Right lobe of liver (tissue), 4 donors: ENCODE measurements around the gene ZCCHC14.

Source experiments
- POLR2A ChIP-seq: fragments of 450-650 bp; IDR thresholded peaks from one replicate; pipeline ENCODE4 v1.6.1; 2017; ENCODE audit warnings: antibody characterized with exemption, mild to moderate bottlenecking
- TF ChIP-seq, protein P1 (sequence below), 4 donors: fragments of 200-600 bp in 3 of 4; fragments of 450-650 bp in 1 of 4; IDR thresholded peaks; one replicate each; pipeline versions ENCODE4 v1.5.1 to v1.8.0; 2016 to 2022; ENCODE audit warnings: antibody characterized with exemption in 4 of 4, mild to moderate bottlenecking in 2 of 4
- donor health status: DM: no; HTN: no; CAD: no.
- donor health status: DM: no; HTN: no; CAD: no.
- donor health status: DM: no; HTN: yes; CAD: no.

DNA sequence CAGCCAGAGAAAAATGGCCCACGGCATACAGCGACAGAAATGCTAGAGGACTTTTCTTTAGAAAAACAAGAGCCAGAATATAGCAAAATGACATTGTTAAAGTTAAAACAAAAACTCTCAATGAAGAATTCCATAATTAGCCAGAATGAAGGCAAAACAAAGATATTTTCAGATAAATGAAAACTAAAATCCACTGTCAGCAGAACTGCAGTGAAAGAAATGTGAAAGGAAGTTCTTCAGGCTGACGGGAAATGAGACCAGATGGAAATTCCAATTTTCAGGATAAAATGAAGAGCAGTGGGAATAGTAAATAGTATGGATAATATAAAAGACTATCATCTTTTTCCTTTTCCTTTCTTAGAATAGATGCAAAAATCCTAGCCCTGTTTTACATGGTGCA is 38.4 kb downstream of the ZCCHC14 start:
- TF ChIP-seq, protein P1, sequence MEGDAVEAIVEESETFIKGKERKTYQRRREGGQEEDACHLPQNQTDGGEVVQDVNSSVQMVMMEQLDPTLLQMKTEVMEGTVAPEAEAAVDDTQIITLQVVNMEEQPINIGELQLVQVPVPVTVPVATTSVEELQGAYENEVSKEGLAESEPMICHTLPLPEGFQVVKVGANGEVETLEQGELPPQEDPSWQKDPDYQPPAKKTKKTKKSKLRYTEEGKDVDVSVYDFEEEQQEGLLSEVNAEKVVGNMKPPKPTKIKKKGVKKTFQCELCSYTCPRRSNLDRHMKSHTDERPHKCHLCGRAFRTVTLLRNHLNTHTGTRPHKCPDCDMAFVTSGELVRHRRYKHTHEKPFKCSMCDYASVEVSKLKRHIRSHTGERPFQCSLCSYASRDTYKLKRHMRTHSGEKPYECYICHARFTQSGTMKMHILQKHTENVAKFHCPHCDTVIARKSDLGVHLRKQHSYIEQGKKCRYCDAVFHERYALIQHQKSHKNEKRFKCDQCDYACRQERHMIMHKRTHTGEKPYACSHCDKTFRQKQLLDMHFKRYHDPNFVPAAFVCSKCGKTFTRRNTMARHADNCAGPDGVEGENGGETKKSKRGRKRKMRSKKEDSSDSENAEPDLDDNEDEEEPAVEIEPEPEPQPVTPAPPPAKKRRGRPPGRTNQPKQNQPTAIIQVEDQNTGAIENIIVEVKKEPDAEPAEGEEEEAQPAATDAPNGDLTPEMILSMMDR (IDR thresholded peaks at IDR 0.05) = no peak
- no peak for TF ChIP-seq POLR2A
